Loucy (cell line): Measurements from ENCODE around the gene SOS1.
"Not testable (repeated sequence)": the region's sequence is repeated elsewhere in the genome, so short reads cannot be mapped to it uniquely, and the experiment has no call there.

Experiments
- H2AFZ ChIP-seq: fragments of 200-600 bp; sonication (generic); 2 replicates; pipeline ENCODE4 v1.6.0; 2016; ENCODE audit warnings: antibody characterized with exemption, mild to moderate bottlenecking, low read length, moderate library complexity
- H3F3A ChIP-seq: fragments of 200-600 bp; 2 replicates; pipeline ENCODE4 v1.6.0; 2016; ENCODE audit warnings: antibody characterized with exemption, low read depth, mild to moderate bottlenecking
- H3K27me3 ChIP-seq: fragments of 200-600 bp; sonication (generic); 2 replicates; pipeline ENCODE4 v1.6.1; 2014; ENCODE audit warnings: low read length, mild to moderate bottlenecking; ENCODE audit not compliant: insufficient read depth, poor library complexity, severe bottlenecking
- H3K36me3 ChIP-seq: fragments of 200-600 bp; sonication (generic); 2 replicates; pipeline ENCODE4 v1.6.1; 2016; ENCODE audit warnings: low read length; ENCODE audit not compliant: insufficient read depth
- H3K4me1 ChIP-seq: fragments of 200-600 bp; sonication (generic); 2 replicates; pipeline ENCODE4 v1.5.1; 2014; ENCODE audit warnings: low read length, mild to moderate bottlenecking; ENCODE audit not compliant: insufficient read depth, poor library complexity, severe bottlenecking
- H3K4me2 ChIP-seq: fragments of 200-600 bp; sonication (generic); 2 replicates; pipeline ENCODE4 v1.6.0; 2014; ENCODE audit warnings: antibody characterized with exemption, low read length, low read depth, mild to moderate bottlenecking; ENCODE audit not compliant: poor library complexity, severe bottlenecking
- H3K4me3 ChIP-seq: fragments of 200-600 bp; sonication (generic); 2 replicates; pipeline ENCODE4 v1.5.1; 2014; ENCODE audit warnings: low read length, mild to moderate bottlenecking, mixed read lengths; ENCODE audit not compliant: poor library complexity, severe bottlenecking
- H3K79me2 ChIP-seq: fragments of 200-600 bp; sonication (generic); 2 replicates; pipeline ENCODE4 v1.6.1; 2014; ENCODE audit warnings: low read length; ENCODE audit not compliant: insufficient read depth
- H3K9ac ChIP-seq: fragments of 200-600 bp; sonication (generic); 2 replicates; pipeline ENCODE4 v1.6.0; 2014; ENCODE audit warnings: mild to moderate bottlenecking, low read depth, low read length, moderate library complexity; ENCODE audit not compliant: poor library complexity, severe bottlenecking
- H3K9me2 ChIP-seq: fragments of 200-600 bp; sonication (generic); replicated peaks from 2 replicates; pipeline ENCODE4 v1.6.1; 2016; ENCODE audit warnings: low read depth, low read length, mixed read lengths
- H3K9me3 ChIP-seq: fragments of 200-600 bp; sonication (generic); 2 replicates; pipeline ENCODE4 v1.6.1; 2014; ENCODE audit warnings: mild to moderate bottlenecking, antibody characterized with exemption, low read length, low read depth; ENCODE audit not compliant: insufficient read depth
- H4K20me1 ChIP-seq: fragments of 200-600 bp; sonication (generic); 2 replicates; pipeline ENCODE4 v1.6.0; 2014; ENCODE audit warnings: antibody characterized with exemption, low read length, mild to moderate bottlenecking; ENCODE audit not compliant: insufficient read depth, poor library complexity, severe bottlenecking
- CTCF ChIP-seq: fragments of 200-600 bp; sonication (generic); conservative IDR thresholded peaks from 2 replicates; pipeline ENCODE4 v1.5.1; 2014; ENCODE audit warnings: mild to moderate bottlenecking, antibody characterized with exemption, low read length
- EZH2phosphoT487 ChIP-seq: fragments of 200-600 bp; IDR thresholded peaks from 2 replicates; pipeline ENCODE4 v1.6.1; 2018; ENCODE audit warnings: antibody characterized with exemption, mild to moderate bottlenecking, moderate library complexity, borderline replicate concordance

The SOS1 gene

DNA sequence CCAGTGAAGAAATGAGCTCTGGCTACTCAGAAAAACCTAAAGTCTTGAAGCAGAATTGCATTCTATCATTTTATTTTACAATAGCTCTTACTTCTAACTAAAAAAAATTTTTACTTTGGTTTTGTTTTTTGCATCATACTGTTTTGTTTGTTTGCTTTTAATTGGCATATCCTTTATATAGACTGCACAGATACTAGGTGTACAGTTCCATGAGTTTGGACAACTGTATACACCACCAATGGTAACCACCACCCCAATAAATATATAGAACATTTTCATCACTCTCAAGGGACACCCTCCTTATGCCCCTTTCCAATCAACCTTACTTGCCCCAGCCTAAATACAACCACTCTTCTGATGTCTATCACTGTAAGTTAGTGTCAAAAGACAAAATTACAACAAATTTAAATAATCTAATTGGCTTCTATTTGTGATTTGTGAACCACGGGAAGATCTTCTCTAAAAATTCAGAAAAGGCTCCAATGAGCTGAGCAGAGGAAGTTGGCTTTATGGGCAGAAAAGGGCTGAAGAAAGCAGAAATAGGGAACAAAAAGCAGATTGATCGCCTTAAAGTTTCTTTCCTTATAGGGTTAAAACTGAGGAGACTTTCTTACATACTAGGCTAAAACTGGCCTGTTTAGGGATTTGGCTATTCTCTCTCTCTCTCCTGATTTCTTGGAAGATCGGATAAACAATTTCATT, 22.2 kb upstream of the SOS1 start:
- H3K27me3 ChIP-seq = no peaks in the 10 kb centered on the region
- no peak overlapping the region for H2AFZ ChIP-seq
- no peaks in the 10 kb centered on the region for H3K9me3 ChIP-seq
- no peaks in the 10 kb centered on the region for H3F3A ChIP-seq
- no peaks in the 10 kb centered on the region for H3K36me3 ChIP-seq
- no peaks in the 10 kb centered on the region for H3K9me2 ChIP-seq
- H3K4me1 ChIP-seq = peaks cover 7% of the 10 kb centered on the region
- no peak for TF ChIP-seq EZH2phosphoT487
- TF ChIP-seq CTCF = no peak
- H3K9ac ChIP-seq = no peak overlapping the region
- no peaks in the 10 kb centered on the region for H4K20me1 ChIP-seq
- H3K79me2 ChIP-seq = no peaks in the 10 kb centered on the region
- no peak overlapping the region for H3K4me2 ChIP-seq
- no peak overlapping the region for H3K4me3 ChIP-seq

DNA sequence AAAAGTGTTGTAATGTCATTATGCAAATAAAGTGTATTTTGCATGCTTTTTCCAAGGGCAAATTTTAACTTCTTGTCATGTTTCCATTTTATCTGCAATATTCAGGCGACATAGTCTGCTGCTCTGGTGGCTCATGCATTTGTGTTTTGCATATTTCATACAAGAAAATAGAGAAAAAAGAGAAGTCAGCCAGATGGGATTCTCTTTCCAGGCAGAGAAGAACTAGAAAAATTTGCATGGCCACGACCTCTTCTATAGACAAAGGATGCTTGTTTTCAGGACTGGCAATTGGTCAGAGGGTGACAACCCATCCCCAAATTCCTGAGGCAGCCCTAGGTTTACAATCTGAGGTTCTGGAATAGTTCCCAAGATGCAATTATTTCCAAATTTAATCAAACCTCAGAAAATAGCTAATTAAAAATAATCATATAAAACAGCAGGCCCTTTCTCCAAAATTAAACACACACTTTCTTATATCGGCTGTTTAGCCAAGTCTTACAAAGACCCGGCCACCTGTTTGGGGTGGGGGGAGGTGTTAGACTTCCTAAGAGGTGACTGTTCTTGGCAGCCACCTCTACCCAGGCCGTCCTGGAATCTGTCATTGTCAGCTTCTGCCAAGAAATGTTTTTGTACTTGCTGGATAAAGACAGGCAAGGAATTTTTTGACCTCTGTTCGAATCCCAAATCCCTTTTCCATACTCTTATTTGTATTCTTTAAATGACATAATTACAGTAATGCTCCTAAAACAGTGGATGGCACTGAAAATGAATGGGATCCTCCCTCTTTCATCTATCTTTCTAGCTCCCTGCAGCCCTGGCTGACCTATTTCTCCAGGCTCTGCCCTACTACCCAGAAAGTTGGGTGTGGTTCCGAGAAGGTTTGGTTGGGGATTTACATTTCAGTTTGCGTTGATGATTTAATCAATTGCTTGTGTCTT, 20.8 kb upstream of the SOS1 start:
- H2AFZ ChIP-seq = 0 out of 2 replicates have a peak overlapping the region, but pooled peaks have one; percentile 35
- no peaks in the 10 kb centered on the region for H3K9me3 ChIP-seq
- no peak overlapping the region for H3K9ac ChIP-seq
- H3K9me2 ChIP-seq = no peaks in the 10 kb centered on the region
- no peak overlapping the region for H3K4me2 ChIP-seq
- H3K36me3 ChIP-seq = no peaks in the 10 kb centered on the region
- no peaks in the 10 kb centered on the region for H3K79me2 ChIP-seq
- peaks cover 1% of the 10 kb centered on the region; the same call in 1 of the 2 replicates for H3F3A ChIP-seq
- H3K4me1 ChIP-seq = peaks cover 8% of the 10 kb centered on the region
- H4K20me1 ChIP-seq = no peaks in the 10 kb centered on the region
- H3K4me3 ChIP-seq = no peak overlapping the region
- TF ChIP-seq CTCF (no peak), EZH2phosphoT487 (no peak)
- no peaks in the 10 kb centered on the region for H3K27me3 ChIP-seq

DNA sequence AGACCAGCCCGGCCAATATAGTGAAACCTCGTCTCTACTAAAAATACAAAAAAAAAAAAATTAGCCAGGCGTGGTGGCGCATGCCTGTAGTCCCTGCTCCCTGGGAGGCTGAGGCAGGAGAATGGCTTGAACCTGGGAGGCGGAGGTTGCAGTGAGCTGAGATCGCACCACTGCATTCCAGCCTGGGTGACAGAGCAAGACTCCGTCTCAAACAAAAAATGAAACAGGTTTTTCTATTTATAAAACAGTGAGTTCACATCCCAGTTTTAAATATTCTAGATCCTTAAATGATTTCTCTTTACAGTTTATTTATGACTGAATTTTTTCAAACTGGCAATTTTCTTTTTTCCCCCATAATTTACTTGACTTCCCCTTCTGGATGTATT, 20.1 kb upstream of the SOS1 start:
- H3K36me3 ChIP-seq, H3K79me2 ChIP-seq, H3K9me2 ChIP-seq, H3K4me2 ChIP-seq, H3K9ac ChIP-seq, H3K27me3 ChIP-seq, H3F3A ChIP-seq, H4K20me1 ChIP-seq, H3K4me3 ChIP-seq, H3K9me3 ChIP-seq: not testable (repeated sequence)
- Histone ChIP-seq H3K4me1 (peaks cover 13% of the 10 kb centered on the region), H2AFZ (0 out of 2 replicates have a peak overlapping the region, but pooled peaks have one; percentile 35)
